ENCODE measurements around the gene MEX3D.

Gene MEX3D

GRCh38 chr19:1592755-1593500, 24.8 kb upstream of the MEX3D start, which contains the start of gene MBD3:
Gene MBD3 (minus strand): TSS chr19:1592865. CDS start chr19:1592631, 234 bp downstream.
- peak; percentile 90 for DNase-seq

GRCh38 chr19:1592024-1592754, 24.1 kb upstream of the MEX3D start:
- peak; percentile 51 for DNase-seq

GRCh38 chr19:1591421-1592023, 23.4 kb upstream of the MEX3D start:
- DNase-seq: no peak

GRCh38 chr19:1590641-1591397, 22.7 kb upstream of the MEX3D start:
- peak; percentile 4 for DNase-seq

GRCh38 chr19:1587872-1588271, 19.7 kb upstream of the MEX3D start:
- DNase-seq: no peak

- no peak for DNase-seq
Observed at GRCh38 chr19:1585243-1585580, 17.1 kb upstream of the MEX3D start.

GRCh38 chr19:1584500-1585242, 16.5 kb upstream of the MEX3D start:
- no peak for DNase-seq

- DNase-seq: no peak
Observed at GRCh38 chr19:1582201-1582600, 14.1 kb upstream of the MEX3D start.

GRCh38 chr19:1580957-1581356, 12.8 kb upstream of the MEX3D start:
- no peak for DNase-seq

GRCh38 chr19:1580382-1580781, 12.3 kb upstream of the MEX3D start:
- DNase-seq: no peak

- no peak for DNase-seq
Observed at GRCh38 chr19:1579222-1579621, 11.1 kb upstream of the MEX3D start.

GRCh38 chr19:1577929-1578618, 9.9 kb upstream of the MEX3D start:
- no peak for DNase-seq

- DNase-seq: no peak
Observed at GRCh38 chr19:1577090-1577928, 9.2 kb upstream of the MEX3D start.

GRCh38 chr19:1576242-1577089, 8.3 kb upstream of the MEX3D start:
- DNase-seq: no peak

GRCh38 chr19:1575323-1576241, 7.5 kb upstream of the MEX3D start:
- no peak for DNase-seq

GRCh38 chr19:1574354-1575136, 6.4 kb upstream of the MEX3D start:
- DNase-seq: no peak

- no peak for DNase-seq
Observed at GRCh38 chr19:1572795-1573194, 4.7 kb upstream of the MEX3D start.

- DNase-seq: no peak
Observed at GRCh38 chr19:1571358-1571757, 3.2 kb upstream of the MEX3D start.

All from KG1 (cell line).